Psoas muscle (tissue), 8 donors: ENCODE results near the gene ADAM11. TPM values are rescaled to one million over a fixed set of nuclear protein-coding genes. Genes with fewer than 3 reads are reported as not detected.
A peak's percentile ranks its signal among the peaks of the same experiment; 100 is the strongest.

ENCODE experiments used
- ATAC-seq, 4 donors: fragments of 200-7000 bp; cut with Tn5 transposase; one replicate each; pipeline ENCODE4 v1.9.1; 2020; ENCODE audit warnings: moderate library complexity in 3 of 4, mild to moderate bottlenecking in 2 of 4
- DNase-seq, 2 donors: peaks; one replicate each; pipeline ENCODE4 v3.0.0-alpha.2; 2020
- H3K27ac ChIP-seq: fragments of 200-600 bp; one replicate; pipeline ENCODE4 v1.8.0; 2022
- H3K27me3 ChIP-seq, 3 donors: fragments of 200-600 bp in 1 of 3; one replicate each; pipeline versions ENCODE4 v1.6.1 to v1.8.0; 2013 to 2022; ENCODE audit warnings: low read length in 2 of 3, mild to moderate bottlenecking in 2 of 3, moderate library complexity in 1 of 3; ENCODE audit not compliant: insufficient read depth in 3 of 3
- H3K36me3 ChIP-seq, 2 donors: fragments of 200-600 bp in 1 of 2; one replicate each; pipeline versions ENCODE4 v1.6.1 to v1.8.0; 2013 to 2022; ENCODE audit warnings: low read depth in 1 of 2, mild to moderate bottlenecking in 1 of 2, moderate library complexity in 1 of 2; ENCODE audit not compliant: insufficient read depth in 1 of 2
- H3K4me1 ChIP-seq: fragments of 200-600 bp; one replicate; pipeline ENCODE4 v1.8.0; 2022
- H3K4me3 ChIP-seq: fragments of 200-600 bp; one replicate; pipeline ENCODE4 v1.8.0; 2022; ENCODE audit warnings: mild to moderate bottlenecking
- H3K9me3 ChIP-seq: fragments of 200-600 bp; one replicate; pipeline ENCODE4 v1.8.0; 2022
- WGBS, 3 donors: extraction: QIAGEN DNeasy Blood & Tissue Kit; methylation state at CpG; one replicate each; pipeline versions ENCODE4 v1.1.6 to v1.1.7; 2013; 5-methylcytosine and 5-hydroxymethylcytosine counted together
- intact Hi-C, 2 donors: fragments of 100-400 bp; cut with DNase I; formaldehyde crosslinking; loops; one replicate each; pipeline versions ENCODE4 v1.11.0 to v1.14.2; 2022
- polyA plus RNA-seq, 3 donors: library from polyadenylated mRNA; stranded (reverse); fragments of 200-250 nt; gene quantifications; one replicate each; pipeline ENCODE4 v1.2.3, GENCODE V29; 2013
- total RNA-seq, 4 donors: library from RNA; stranded (reverse); fragmentation: NEBNext Ultra II Directional in 2 of 4; extraction: Animal tissue kit (Norgen Biotek cat#: 25700) in 2 of 4; gene quantifications; one replicate each; pipeline versions ENCODE4 v1.2.1 to v1.2.4, GENCODE V29; 2021 to 2023
- TF ChIP-seq, protein P1 (sequence below): fragments of 200-600 bp; IDR thresholded peaks from one replicate; pipeline ENCODE4 v1.8.0; 2022; ENCODE audit warnings: antibody characterized with exemption
- donor health status: healthy with polysubstance abuse.
- donor health status: DM: no; HTN: no; CAD: no; lungs with moderate emphysema.
- donor health status: Bipolar disorder and iron deficiency.
- donor health status: healthy.
- donor health status: DM: yes; HTN: yes; CAD: no.
- donor health status: DM: no; HTN: no; CAD: no.
- donor health status: DM: no; HTN: no; CAD: no.
- donor health status: DM: yes; HTN: yes; CAD: no.

Gene ADAM11
- total and polyA plus RNA-seq, 7 donors: 0.03 to 0.26 (median 0.15) TPM; not detected in 2

DNA sequence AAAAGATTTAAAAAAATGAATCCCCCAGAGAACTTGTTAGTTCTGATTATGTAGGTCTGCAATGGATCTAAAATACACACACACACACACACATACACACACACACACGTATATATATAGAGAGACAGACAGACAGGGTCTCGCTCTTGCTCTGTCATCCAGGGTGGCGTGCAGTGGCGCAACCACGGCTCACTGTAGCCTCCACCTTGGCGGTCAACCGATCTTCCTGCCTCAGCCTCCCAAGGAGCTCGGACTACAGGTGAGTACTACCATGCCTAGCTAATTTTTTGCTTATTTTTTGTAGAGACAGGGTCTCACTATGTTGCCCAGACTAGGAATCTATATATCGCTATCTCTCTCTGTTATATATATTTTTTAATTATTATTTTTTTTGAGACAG lies 37.9 kb downstream of the ADAM11 start:
- Histone ChIP-seq H3K36me3 (no peaks in the 10 kb centered on the region), H3K9me3 (no peaks in the 10 kb centered on the region), H3K27ac (no peak overlapping the region), H3K27me3 (no peaks in the 10 kb centered on the region), H3K4me3 (no peak overlapping the region), H3K4me1 (peaks cover 10% of the 10 kb centered on the region)
- DNase-seq (no peak), ATAC-seq (no peak)
- TF ChIP-seq, protein P1, sequence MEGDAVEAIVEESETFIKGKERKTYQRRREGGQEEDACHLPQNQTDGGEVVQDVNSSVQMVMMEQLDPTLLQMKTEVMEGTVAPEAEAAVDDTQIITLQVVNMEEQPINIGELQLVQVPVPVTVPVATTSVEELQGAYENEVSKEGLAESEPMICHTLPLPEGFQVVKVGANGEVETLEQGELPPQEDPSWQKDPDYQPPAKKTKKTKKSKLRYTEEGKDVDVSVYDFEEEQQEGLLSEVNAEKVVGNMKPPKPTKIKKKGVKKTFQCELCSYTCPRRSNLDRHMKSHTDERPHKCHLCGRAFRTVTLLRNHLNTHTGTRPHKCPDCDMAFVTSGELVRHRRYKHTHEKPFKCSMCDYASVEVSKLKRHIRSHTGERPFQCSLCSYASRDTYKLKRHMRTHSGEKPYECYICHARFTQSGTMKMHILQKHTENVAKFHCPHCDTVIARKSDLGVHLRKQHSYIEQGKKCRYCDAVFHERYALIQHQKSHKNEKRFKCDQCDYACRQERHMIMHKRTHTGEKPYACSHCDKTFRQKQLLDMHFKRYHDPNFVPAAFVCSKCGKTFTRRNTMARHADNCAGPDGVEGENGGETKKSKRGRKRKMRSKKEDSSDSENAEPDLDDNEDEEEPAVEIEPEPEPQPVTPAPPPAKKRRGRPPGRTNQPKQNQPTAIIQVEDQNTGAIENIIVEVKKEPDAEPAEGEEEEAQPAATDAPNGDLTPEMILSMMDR: no peak
- 92 to 95% (median 93%) methylated on average over 9 of the region's 9 CpGs for WGBS, 3 donors
- intact Hi-C loops: loop anchor here in 1 of 2 donors (5.0 kb wide), 1 partner anchor 36 kb away; the partner anchor contains the start of gene GJC1

DNA sequence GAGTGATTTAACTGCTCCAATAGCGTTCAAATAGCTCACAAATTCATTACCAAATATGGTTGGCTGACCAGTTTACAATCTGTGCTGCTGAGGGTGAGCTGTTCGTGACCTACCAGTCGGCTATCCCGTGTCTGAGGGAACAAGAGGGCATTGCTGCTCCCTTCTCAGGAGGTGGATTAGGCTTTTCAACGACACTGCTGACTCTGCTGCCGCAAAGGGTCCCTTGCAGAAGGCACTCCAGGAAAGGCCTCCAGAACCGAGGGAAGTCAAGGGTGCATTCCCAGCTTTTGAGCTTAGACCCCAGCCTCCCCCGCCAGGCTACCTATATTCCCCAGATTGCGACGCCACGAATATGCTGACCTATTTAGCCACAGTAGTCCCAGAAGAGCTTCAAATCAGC lies 39.0 kb downstream of the ADAM11 start:
- DNase-seq: no peak

DNA sequence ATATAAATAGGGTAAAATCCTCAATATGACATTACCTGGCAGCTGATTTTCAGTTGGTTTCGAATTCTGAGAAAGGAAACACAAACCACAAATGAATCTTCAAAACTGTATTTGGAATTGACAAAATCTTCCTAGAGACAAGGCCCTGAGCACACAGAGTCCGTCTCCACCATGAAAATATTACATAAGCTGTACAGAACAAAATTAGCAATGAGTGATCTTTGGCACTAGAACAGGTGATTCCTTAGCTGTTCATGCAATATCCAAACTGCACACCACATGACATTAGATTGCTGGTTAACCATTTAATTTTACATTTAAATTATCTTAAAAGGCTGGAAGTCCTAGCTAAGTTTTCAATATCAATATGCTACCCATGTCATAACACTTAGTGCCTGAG lies 39.6 kb downstream of the ADAM11 start:
- Histone ChIP-seq H3K27ac (peak overlapping the region; percentile 36), H3K4me3 (no peak overlapping the region), H3K9me3 (no peaks in the 10 kb centered on the region), H3K27me3 (no peaks in the 10 kb centered on the region), H3K4me1 (peaks cover 10% of the 10 kb centered on the region), H3K36me3 (no peaks in the 10 kb centered on the region)
- 74 to 85% (median 78%) methylated on average over 2 of the region's 2 CpGs for WGBS, 3 donors
- intact Hi-C loops: loop anchor here in 1 of 2 donors (5.0 kb wide), 1 partner anchor 34 kb away; the partner anchor contains the start of gene GJC1
- TF ChIP-seq, protein P1: no peak
- no peak for DNase-seq
- no peak for ATAC-seq

More for the DNA sequence above, 39.0 kb downstream of the ADAM11 start:
- 82 to 85% (median 84%) methylated on average over 11 of the region's 11 CpGs for WGBS, 3 donors
- peaks cover 10% of the 10 kb centered on the region for H3K4me1 ChIP-seq
- H3K4me3 ChIP-seq: no peak overlapping the region
- intact Hi-C loops: loop anchor here in 1 of 2 donors (5.0 kb wide), 1 partner anchor 34 kb away; the partner anchor contains the start of gene GJC1
- peak overlapping the region; percentile 36 for H3K27ac ChIP-seq
- TF ChIP-seq, protein P1: no peak
- H3K27me3 ChIP-seq: no peaks in the 10 kb centered on the region
- ATAC-seq: no peak
- H3K36me3 ChIP-seq: no peaks in the 10 kb centered on the region
- H3K9me3 ChIP-seq: no peaks in the 10 kb centered on the region

DNA sequence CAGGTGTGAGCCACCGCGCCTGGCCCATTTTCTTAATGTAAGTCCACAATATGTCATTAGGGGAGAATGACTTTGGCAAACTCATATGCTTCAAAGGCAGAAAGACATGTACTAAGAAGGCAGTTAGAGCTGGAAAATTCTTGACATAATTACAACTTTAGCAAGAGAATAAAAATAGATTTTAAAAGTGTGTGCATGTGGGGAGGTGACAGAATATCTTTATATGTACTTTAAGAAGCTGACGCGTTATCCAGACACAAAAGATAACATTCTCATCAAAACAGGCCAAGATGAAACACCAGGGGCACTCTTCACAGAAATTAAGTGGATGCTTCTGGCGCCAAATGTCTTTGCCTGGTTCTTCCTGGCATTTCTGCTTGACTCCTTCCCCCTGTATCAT lies 43.1 kb downstream of the ADAM11 start:
- intact Hi-C loops: no loop called here
- ATAC-seq (no peak), DNase-seq (no peak)
- H3K4me1 ChIP-seq: no peaks in the 10 kb centered on the region
- no peaks in the 10 kb centered on the region for H3K36me3 ChIP-seq
- no peaks in the 10 kb centered on the region for H3K27me3 ChIP-seq
- no peak overlapping the region for H3K4me3 ChIP-seq
- no peak overlapping the region for H3K27ac ChIP-seq
- WGBS, 3 donors: 87 to 90% (median 89%) methylated on average over 5 of the region's 5 CpGs
- no peaks in the 10 kb centered on the region for H3K9me3 ChIP-seq
- TF ChIP-seq, protein P1: no peak
